Dendritic cell treated with granulocyte-macrophage colony-stimulating factor and Interleukin-4, amounts not matched to agents 40 ng/mL and 50 ng/mL, for 4 days (primary cell): ENCODE results near the gene HAUS7.
A peak's percentile ranks its signal among the peaks of the same experiment; 100 is the strongest.

Experiments
- H3K27ac Mint-ChIP-seq: one replicate; pipeline ENCODE4 v1.8.0; 2022; ENCODE audit warnings: mild to moderate bottlenecking, mixed read lengths
- H3K27me3 Mint-ChIP-seq: one replicate; pipeline ENCODE4 v1.8.0; 2022; ENCODE audit warnings: mild to moderate bottlenecking, mixed read lengths
- H3K36me3 Mint-ChIP-seq: one replicate; pipeline ENCODE4 v1.8.0; 2022; ENCODE audit warnings: low read depth, mixed read lengths
- H3K4me1 Mint-ChIP-seq: one replicate; pipeline ENCODE4 v1.8.0; 2022; ENCODE audit warnings: low read depth, mixed read lengths
- H3K4me3 Mint-ChIP-seq: one replicate; pipeline ENCODE4 v1.8.0; 2022; ENCODE audit warnings: mild to moderate bottlenecking, moderate library complexity, mixed read lengths
- H3K9me3 Mint-ChIP-seq: one replicate; pipeline ENCODE4 v1.8.0; 2022; ENCODE audit warnings: mixed read lengths
- intact Hi-C: fragments of 100-400 bp; cut with micrococcal nuclease; formaldehyde crosslinking; loops from one replicate; pipeline ENCODE4 v1.15.0; 2022

Gene HAUS7

GRCh38 chrX:153417637-153418036 lies 52.7 kb downstream of the HAUS7 start:
- no peak overlapping the region for H3K27ac Mint-ChIP-seq
- H3K27me3 Mint-ChIP-seq = peaks cover 1% of the 10 kb centered on the region
- H3K9me3 Mint-ChIP-seq = no peaks in the 10 kb centered on the region
- H3K36me3 Mint-ChIP-seq = peaks cover 29% of the 10 kb centered on the region
- H3K4me1 Mint-ChIP-seq = peaks cover 36% of the 10 kb centered on the region
- intact Hi-C loops = no loop called here
- H3K4me3 Mint-ChIP-seq = no peak overlapping the region

GRCh38 chrX:153416781-153417450 lies 53.5 kb downstream of the HAUS7 start:
- peaks cover 29% of the 10 kb centered on the region for H3K36me3 Mint-ChIP-seq
- H3K27ac Mint-ChIP-seq = peak overlapping the region; percentile 60
- peaks cover 7% of the 10 kb centered on the region for H3K27me3 Mint-ChIP-seq
- H3K4me3 Mint-ChIP-seq = no peak overlapping the region
- H3K9me3 Mint-ChIP-seq = no peaks in the 10 kb centered on the region
- H3K4me1 Mint-ChIP-seq = peaks cover 44% of the 10 kb centered on the region
- intact Hi-C loops = no loop called here

DNA sequence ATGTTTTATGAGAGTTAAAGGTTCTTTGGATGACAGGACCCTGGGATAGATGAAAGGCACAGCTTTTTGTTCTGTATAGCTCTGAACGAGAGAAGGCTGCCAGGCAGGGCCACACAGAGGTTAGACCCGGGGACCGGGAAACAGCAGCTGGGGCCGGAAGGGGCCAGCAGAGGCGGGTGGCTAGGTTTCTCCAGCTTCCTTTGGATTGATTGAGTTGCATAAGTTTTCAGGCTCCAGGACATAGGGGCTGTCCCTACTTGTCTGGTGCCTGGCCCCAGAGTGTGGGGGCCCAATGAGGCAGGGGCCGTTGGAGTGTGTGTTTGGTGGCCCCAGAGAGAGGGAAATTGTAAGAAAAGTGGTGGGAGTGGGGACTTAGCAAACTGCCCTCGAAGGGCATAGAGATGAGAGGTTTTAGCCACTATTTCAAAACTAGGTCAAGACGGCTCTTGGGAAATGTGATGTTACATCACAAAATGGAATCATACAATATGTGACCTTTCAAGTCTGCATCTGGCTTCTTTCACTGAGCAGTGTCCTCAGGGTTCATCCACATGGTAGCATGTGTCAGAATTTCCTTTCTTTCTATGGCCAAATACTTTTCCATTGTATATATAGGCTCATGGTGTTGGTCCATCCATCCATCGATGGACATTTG lies 55.4 kb downstream of the HAUS7 start:
- Mint-ChIP-seq H3K9me3 (no peaks in the 10 kb centered on the region), H3K4me1 (peaks cover 51% of the 10 kb centered on the region), H3K4me3 (no peak overlapping the region), H3K36me3 (peaks cover 9% of the 10 kb centered on the region), H3K27me3 (peaks cover 8% of the 10 kb centered on the region), H3K27ac (no peak overlapping the region)
- intact Hi-C loops = no loop called here

- Mint-ChIP-seq H3K4me3 (no peak overlapping the region), H3K27ac (no peak overlapping the region), H3K36me3 (peaks cover 6% of the 10 kb centered on the region), H3K9me3 (no peaks in the 10 kb centered on the region), H3K27me3 (peaks cover 8% of the 10 kb centered on the region), H3K4me1 (peaks cover 51% of the 10 kb centered on the region)
- intact Hi-C loops = no loop called here
Measured at GRCh38 chrX:153413731-153414130, 56.6 kb downstream of the HAUS7 start.

GRCh38 chrX:153412746-153413720 lies 57.3 kb downstream of the HAUS7 start:
- peaks cover 51% of the 10 kb centered on the region for H3K4me1 Mint-ChIP-seq
- intact Hi-C loops = no loop called here
- H3K4me3 Mint-ChIP-seq = peak overlapping the region; percentile 78
- peak overlapping the region; percentile 72 for H3K27ac Mint-ChIP-seq
- no peaks in the 10 kb centered on the region for H3K9me3 Mint-ChIP-seq
- H3K36me3 Mint-ChIP-seq = no peaks in the 10 kb centered on the region
- peaks cover 8% of the 10 kb centered on the region for H3K27me3 Mint-ChIP-seq

GRCh38 chrX:153411988-153412574 lies 58.3 kb downstream of the HAUS7 start:
- H3K36me3 Mint-ChIP-seq = no peaks in the 10 kb centered on the region
- H3K27ac Mint-ChIP-seq = peak overlapping the region; percentile 72
- H3K4me3 Mint-ChIP-seq = peak overlapping the region; percentile 78
- intact Hi-C loops = no loop called here
- peaks cover 8% of the 10 kb centered on the region for H3K27me3 Mint-ChIP-seq
- peaks cover 45% of the 10 kb centered on the region for H3K4me1 Mint-ChIP-seq
- no peaks in the 10 kb centered on the region for H3K9me3 Mint-ChIP-seq

DNA sequence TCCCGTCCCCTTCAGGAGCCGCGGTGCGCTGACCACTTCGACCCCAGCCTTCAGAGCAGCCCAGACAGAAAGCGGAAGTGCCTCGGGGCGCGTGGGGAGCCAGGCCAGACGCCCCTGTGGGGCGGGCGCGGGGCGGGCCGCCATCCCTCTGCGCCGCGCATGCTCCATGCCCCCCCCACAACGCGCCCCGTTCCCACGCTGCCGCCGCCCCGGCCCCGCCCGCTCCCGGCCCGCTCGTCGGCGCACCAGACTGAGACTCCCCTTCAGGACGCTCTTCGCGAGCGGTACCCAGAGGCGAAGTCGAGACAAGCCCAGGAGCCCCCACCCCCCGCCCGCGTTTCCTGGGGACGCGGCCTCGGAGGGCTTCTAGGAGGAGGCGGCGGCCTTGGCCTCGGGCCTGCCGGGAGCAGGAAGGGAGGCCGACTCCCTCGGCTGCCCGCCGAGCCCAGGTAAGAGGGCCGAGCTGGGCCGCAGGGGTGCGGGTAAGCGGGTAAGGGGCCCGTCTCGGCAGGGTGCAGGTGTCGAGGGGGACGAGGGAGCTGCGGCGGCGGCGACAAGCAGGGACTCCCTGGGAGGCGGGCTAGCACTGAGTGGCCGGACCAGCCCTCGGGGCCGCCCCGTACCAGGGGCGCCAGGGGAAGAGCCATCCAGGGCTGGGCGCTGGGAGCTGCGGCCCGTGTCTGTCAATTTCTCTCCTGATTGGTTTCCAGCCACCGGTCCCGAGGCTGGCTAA lies 59.0 kb downstream of the HAUS7 start, which contains the start of gene ZFP92:
ZFP92 (plus strand) TSS at position 218 of the 733 bp plus-strand sequence. CDS start 6,851 bp downstream, outside the sequence.
- H3K36me3 Mint-ChIP-seq = no peaks in the 10 kb centered on the region
- intact Hi-C loops = no loop called here
- H3K4me3 Mint-ChIP-seq = peak within 1 kb of the TSS; percentile 78
- peaks cover 39% of the 10 kb centered on the region for H3K4me1 Mint-ChIP-seq
- H3K27me3 Mint-ChIP-seq = peaks cover 8% of the 10 kb centered on the region
- H3K27ac Mint-ChIP-seq = peak within 1 kb of the TSS; percentile 72
- H3K9me3 Mint-ChIP-seq = no peaks in the 10 kb centered on the region

DNA sequence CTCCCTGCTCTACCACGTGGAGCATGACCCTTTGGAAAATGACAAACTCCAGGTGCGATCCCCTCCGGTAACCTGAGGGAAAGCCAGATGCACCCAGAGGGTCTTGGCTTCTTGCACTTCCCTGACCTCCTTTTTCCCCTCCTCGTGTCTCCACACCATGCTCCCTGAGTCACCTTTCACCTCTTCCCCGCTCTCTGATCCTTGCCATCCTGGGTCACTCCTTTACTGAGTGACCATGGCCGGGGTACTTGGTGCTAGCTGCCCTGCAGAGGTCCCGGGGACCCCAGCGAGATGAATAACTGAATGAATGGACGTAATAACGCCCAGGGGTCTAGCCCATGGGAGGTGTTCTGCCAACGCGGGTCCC lies 59.5 kb downstream of the HAUS7 start:
- H3K9me3 Mint-ChIP-seq = no peaks in the 10 kb centered on the region
- intact Hi-C loops = no loop called here
- peak overlapping the region; percentile 70 for H3K27ac Mint-ChIP-seq
- H3K27me3 Mint-ChIP-seq = peaks cover 8% of the 10 kb centered on the region
- H3K4me1 Mint-ChIP-seq = peaks cover 33% of the 10 kb centered on the region
- H3K36me3 Mint-ChIP-seq = no peaks in the 10 kb centered on the region
- peak overlapping the region; percentile 37 for H3K4me3 Mint-ChIP-seq

GRCh38 chrX:153410373-153410772 lies 60.0 kb downstream of the HAUS7 start:
- Mint-ChIP-seq H3K36me3 (no peaks in the 10 kb centered on the region), H3K27ac (no peak overlapping the region), H3K4me3 (no peak overlapping the region), H3K4me1 (peaks cover 29% of the 10 kb centered on the region), H3K9me3 (no peaks in the 10 kb centered on the region), H3K27me3 (peaks cover 7% of the 10 kb centered on the region)
- intact Hi-C loops = no loop called here

GRCh38 chrX:153409414-153410101 lies 60.8 kb downstream of the HAUS7 start:
- intact Hi-C loops = no loop called here
- no peaks in the 10 kb centered on the region for H3K9me3 Mint-ChIP-seq
- H3K4me1 Mint-ChIP-seq = peaks cover 24% of the 10 kb centered on the region
- H3K36me3 Mint-ChIP-seq = no peaks in the 10 kb centered on the region
- peaks cover 9% of the 10 kb centered on the region for H3K27me3 Mint-ChIP-seq
- no peak overlapping the region for H3K4me3 Mint-ChIP-seq
- H3K27ac Mint-ChIP-seq = no peak overlapping the region

GRCh38 chrX:153408871-153409351 lies 61.5 kb downstream of the HAUS7 start:
- intact Hi-C loops = no loop called here
- Mint-ChIP-seq H3K27ac (no peak overlapping the region), H3K4me3 (no peak overlapping the region), H3K4me1 (peaks cover 23% of the 10 kb centered on the region), H3K27me3 (peaks cover 10% of the 10 kb centered on the region), H3K9me3 (no peaks in the 10 kb centered on the region), H3K36me3 (no peaks in the 10 kb centered on the region)

DNA sequence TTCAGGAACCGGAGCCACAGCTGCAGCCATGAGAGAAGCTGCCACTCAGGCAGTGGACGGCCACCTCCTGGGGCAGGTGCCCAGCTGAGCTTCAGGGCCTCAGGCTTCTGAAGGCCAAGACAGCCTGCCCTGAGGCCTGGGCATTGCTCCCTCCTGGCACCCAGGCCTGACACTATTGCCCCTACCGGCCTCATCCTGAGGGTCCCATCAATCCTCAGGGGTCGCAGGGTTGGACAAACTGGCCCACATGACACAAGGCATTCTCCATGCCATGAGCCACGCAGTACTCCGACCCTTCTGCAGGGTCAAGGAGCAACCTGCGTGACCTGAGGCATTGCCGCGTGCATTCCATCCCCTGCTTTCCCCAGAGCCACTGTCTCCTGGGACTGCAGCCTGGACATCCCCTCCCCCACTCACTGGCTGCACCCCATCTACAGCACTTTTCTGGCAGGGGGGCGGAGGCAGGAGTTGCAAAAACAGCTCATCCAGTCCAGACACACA lies 62.1 kb downstream of the HAUS7 start:
- intact Hi-C loops = no loop called here
- Mint-ChIP-seq H3K36me3 (no peaks in the 10 kb centered on the region), H3K4me3 (no peak overlapping the region), H3K27ac (no peak overlapping the region), H3K4me1 (peaks cover 19% of the 10 kb centered on the region), H3K9me3 (no peaks in the 10 kb centered on the region), H3K27me3 (peaks cover 10% of the 10 kb centered on the region)
